HG03457 (cell line): ENCODE data around the gene DDX5.

Experiments
- ATAC-seq: cut with Tn5 transposase; IDR thresholded peaks from one replicate; pipeline ENCODE4 v1.9.1; 2021; ENCODE audit warnings: moderate number of reproducible peaks; ENCODE audit not compliant: unreplicated experiment

Gene DDX5

GRCh38 chr17:64506201-64506575, at the start of gene DDX5:
DDX5 (minus strand) TSS chr17:64506289; CDS start chr17:64506119, 170 bp downstream.
- peak; percentile 48 for ATAC-seq

GRCh38 chr17:64555281-64555680, 49.2 kb upstream of the DDX5 start:
- no peak for ATAC-seq

GRCh38 chr17:64554028-64554637, 48.0 kb upstream of the DDX5 start:
- no peak for ATAC-seq

GRCh38 chr17:64551461-64551860, 45.4 kb upstream of the DDX5 start:
- no peak for ATAC-seq

GRCh38 chr17:64547319-64547718, 41.2 kb upstream of the DDX5 start:
- ATAC-seq: no peak

- no peak for ATAC-seq
Observed at GRCh38 chr17:64546716-64547115, 40.6 kb upstream of the DDX5 start.

GRCh38 chr17:64544742-64545141, 38.7 kb upstream of the DDX5 start:
- no peak for ATAC-seq

- ATAC-seq: no peak
Observed at GRCh38 chr17:64540118-64540776, 34.2 kb upstream of the DDX5 start.

- no peak for ATAC-seq
Observed at GRCh38 chr17:64538508-64539130, 32.5 kb upstream of the DDX5 start.

GRCh38 chr17:64537488-64537887, 31.4 kb upstream of the DDX5 start:
- no peak for ATAC-seq

- no peak for ATAC-seq
Observed at GRCh38 chr17:64536913-64537312, 30.8 kb upstream of the DDX5 start.

- ATAC-seq: no peak
Observed at GRCh38 chr17:64535357-64535756, 29.3 kb upstream of the DDX5 start.

- ATAC-seq: no peak
Observed at GRCh38 chr17:64534187-64534586, 28.1 kb upstream of the DDX5 start.

- no peak for ATAC-seq
Observed at GRCh38 chr17:64533784-64534183, 27.7 kb upstream of the DDX5 start.

GRCh38 chr17:64532409-64532808, 26.3 kb upstream of the DDX5 start:
- no peak for ATAC-seq

GRCh38 chr17:64531955-64532371, 25.9 kb upstream of the DDX5 start:
- no peak for ATAC-seq

- no peak for ATAC-seq
Observed at GRCh38 chr17:64529221-64529620, 23.1 kb upstream of the DDX5 start.

- ATAC-seq: no peak
Observed at GRCh38 chr17:64527914-64528313, 21.8 kb upstream of the DDX5 start.

GRCh38 chr17:64520359-64520758, 14.3 kb upstream of the DDX5 start:
- ATAC-seq: no peak

GRCh38 chr17:64519601-64520000, 13.5 kb upstream of the DDX5 start:
- ATAC-seq: no peak

- no peak for ATAC-seq
Observed at GRCh38 chr17:64515829-64516228, 9.7 kb upstream of the DDX5 start.

GRCh38 chr17:64515419-64515818, 9.3 kb upstream of the DDX5 start:
- ATAC-seq: no peak
